Activated CD8-positive, alpha-beta T cell treated with anti-CD3 and anti-CD28 coated beads, Interleukin-2, amount 10 ng/mL, durations not matched to agents 7 days and 5 days (primary cell): Measurements from ENCODE around the gene CDK14. TPM values are rescaled to one million over a fixed set of nuclear protein-coding genes. Genes with fewer than 3 reads are reported as not detected.
"Not testable (repeated sequence)": the region's sequence is repeated elsewhere in the genome, so short reads cannot be mapped to it uniquely, and the experiment has no call there.

Source experiments
- ATAC-seq: fragments of 150-1000 bp; cut with Tn5 transposase; one replicate; pipeline ENCODE4 v1.10.0; 2021; ENCODE audit warnings: moderate library complexity
- CTCF ChIA-PET: fragments of 350-600 bp; sonication (Branson Sonifier 250); formaldehyde crosslinking; loops from one replicate; lab custom pipeline; 2021; ENCODE audit warnings: antibody characterized with exemption; lab: Charles Lee
- POLR2A ChIA-PET: fragments of 350-600 bp; sonication (Branson Sonifier 250); formaldehyde crosslinking; loops from one replicate; lab custom pipeline; 2021; ENCODE audit warnings: antibody characterized with exemption; lab: Charles Lee
- DNase-seq: peaks from one replicate; pipeline ENCODE4 v3.0.0-alpha.2; 2020
- H3K27ac Mint-ChIP-seq: one replicate; pipeline ENCODE4 v1.8.0; 2021; ENCODE audit warnings: mild to moderate bottlenecking, mixed read lengths
- H3K27me3 Mint-ChIP-seq: one replicate; pipeline ENCODE4 v1.8.0; 2021; ENCODE audit warnings: low read depth, mixed read lengths
- H3K36me3 Mint-ChIP-seq: one replicate; pipeline ENCODE4 v1.8.0; 2021; ENCODE audit warnings: low read depth, mixed read lengths
- H3K4me1 Mint-ChIP-seq: one replicate; pipeline ENCODE4 v1.8.0; 2021; ENCODE audit warnings: low read depth, mixed read lengths
- H3K4me3 Mint-ChIP-seq: one replicate; pipeline ENCODE4 v1.8.0; 2021; ENCODE audit warnings: mild to moderate bottlenecking, mixed read lengths
- H3K9me3 Mint-ChIP-seq: one replicate; pipeline ENCODE4 v1.8.0; 2022; ENCODE audit warnings: mixed read lengths; ENCODE audit not compliant: insufficient read depth
- total RNA-seq, 2 experiments: library from RNA; stranded (reverse); gene quantifications; one replicate each; pipeline ENCODE4 v1.2.3, GENCODE V29; 2021

Gene CDK14
- total RNA-seq, 2 experiments from 2014 or later = not detected

DNA sequence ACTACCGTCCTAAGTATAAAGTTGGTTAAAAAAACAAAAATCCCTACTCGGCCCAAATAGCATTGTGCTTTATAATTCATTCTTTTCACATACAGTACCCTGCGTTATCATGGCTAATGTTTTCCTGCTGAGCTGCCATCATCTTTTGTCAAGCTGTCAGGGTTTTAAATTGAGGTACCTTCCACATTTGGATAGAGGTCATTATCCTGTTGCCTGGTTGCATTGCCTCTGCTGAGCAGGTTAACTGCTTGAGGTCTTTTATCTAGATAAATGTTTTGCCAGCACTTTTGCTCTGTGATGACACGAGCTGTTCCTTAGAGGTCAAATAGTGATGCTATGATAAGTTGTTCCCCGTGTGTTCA is 573.7 kb downstream of the CDK14 start:
- Mint-ChIP-seq H3K9me3 (no peaks in the 10 kb centered on the region), H3K27ac (no peak overlapping the region), H3K36me3 (no peaks in the 10 kb centered on the region), H3K4me1 (no peaks in the 10 kb centered on the region), H3K4me3 (no peak overlapping the region), H3K27me3 (no peaks in the 10 kb centered on the region)
- POLR2A ChIA-PET = no interaction called here
- DNase-seq (no peak), ATAC-seq (no peak)
- CTCF ChIA-PET = no interaction called here

DNA sequence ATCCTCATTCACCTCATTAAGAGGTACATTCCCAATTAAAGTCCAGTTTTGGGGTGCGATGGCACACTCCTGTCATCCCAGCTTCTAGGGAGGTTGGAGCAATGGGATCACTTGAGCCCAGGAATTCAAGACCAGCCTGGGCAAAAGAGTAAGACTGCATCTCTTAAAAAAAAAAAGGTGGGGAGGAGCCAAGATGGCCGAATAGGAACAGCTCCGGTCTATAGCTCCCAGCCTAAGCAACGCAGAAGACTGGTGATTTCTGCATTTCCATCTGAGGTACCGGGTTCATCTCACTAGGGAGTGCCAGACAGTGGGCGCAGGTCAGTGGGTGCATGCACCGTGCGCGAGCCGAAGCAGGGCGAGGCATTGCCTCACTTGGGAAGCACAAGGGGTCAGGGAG is 577.1 kb downstream of the CDK14 start:
- POLR2A ChIA-PET, H3K36me3 Mint-ChIP-seq, H3K27ac Mint-ChIP-seq, ATAC-seq, H3K9me3 Mint-ChIP-seq, H3K27me3 Mint-ChIP-seq, H3K4me3 Mint-ChIP-seq, H3K4me1 Mint-ChIP-seq, CTCF ChIA-PET, DNase-seq: not testable (repeated sequence)

DNA sequence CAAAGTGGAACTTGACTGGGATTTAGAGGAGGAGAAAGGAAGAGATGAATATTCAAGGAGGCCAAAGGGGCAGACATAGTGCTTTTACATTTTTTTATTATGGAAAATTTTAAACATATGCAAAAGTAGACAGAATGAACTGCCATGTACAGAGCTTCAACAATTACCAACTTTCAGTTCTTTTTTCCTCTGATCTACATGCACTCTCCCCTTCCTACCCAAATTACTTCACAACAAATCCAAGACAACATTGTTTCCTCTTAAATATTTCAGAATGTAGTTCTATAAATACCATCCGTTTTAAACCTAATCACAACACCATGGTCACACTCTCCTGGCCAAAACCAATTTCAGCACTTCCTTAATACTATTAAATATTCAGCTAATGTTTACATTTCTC is 584.6 kb downstream of the CDK14 start:
- H3K36me3 Mint-ChIP-seq = no peaks in the 10 kb centered on the region
- DNase-seq (no peak), ATAC-seq (no peak)
- ChIA-PET POLR2A (no interaction called here), CTCF (no interaction called here)
- H3K4me1 Mint-ChIP-seq = no peaks in the 10 kb centered on the region
- H3K27me3 Mint-ChIP-seq = no peaks in the 10 kb centered on the region
- H3K4me3 Mint-ChIP-seq = no peak overlapping the region
- no peaks in the 10 kb centered on the region for H3K9me3 Mint-ChIP-seq
- H3K27ac Mint-ChIP-seq = no peak overlapping the region

DNA sequence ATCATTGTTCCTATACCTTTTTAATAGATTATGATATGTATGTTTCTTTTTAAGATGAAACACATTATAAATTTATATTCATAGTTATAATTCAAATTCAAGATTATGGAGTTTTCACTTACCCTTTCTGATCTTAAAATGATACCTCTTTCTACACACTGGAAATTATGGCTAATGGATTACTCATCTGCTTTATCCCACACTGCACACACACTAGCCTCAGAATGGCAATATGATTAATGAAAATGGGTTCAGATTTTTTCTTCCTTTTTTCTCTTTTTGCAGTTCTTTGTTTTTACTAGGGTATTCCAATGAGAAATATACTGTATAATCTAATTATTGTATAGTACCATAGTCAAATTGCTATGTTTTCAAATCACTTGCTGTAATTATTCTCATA is 585.8 kb downstream of the CDK14 start:
- no peaks in the 10 kb centered on the region for H3K27me3 Mint-ChIP-seq
- CTCF ChIA-PET = no interaction called here
- no peak overlapping the region for H3K27ac Mint-ChIP-seq
- ATAC-seq = no peak
- no peak for DNase-seq
- no peaks in the 10 kb centered on the region for H3K4me1 Mint-ChIP-seq
- no peak overlapping the region for H3K4me3 Mint-ChIP-seq
- POLR2A ChIA-PET = no interaction called here
- H3K9me3 Mint-ChIP-seq = no peaks in the 10 kb centered on the region
- H3K36me3 Mint-ChIP-seq = no peaks in the 10 kb centered on the region

DNA sequence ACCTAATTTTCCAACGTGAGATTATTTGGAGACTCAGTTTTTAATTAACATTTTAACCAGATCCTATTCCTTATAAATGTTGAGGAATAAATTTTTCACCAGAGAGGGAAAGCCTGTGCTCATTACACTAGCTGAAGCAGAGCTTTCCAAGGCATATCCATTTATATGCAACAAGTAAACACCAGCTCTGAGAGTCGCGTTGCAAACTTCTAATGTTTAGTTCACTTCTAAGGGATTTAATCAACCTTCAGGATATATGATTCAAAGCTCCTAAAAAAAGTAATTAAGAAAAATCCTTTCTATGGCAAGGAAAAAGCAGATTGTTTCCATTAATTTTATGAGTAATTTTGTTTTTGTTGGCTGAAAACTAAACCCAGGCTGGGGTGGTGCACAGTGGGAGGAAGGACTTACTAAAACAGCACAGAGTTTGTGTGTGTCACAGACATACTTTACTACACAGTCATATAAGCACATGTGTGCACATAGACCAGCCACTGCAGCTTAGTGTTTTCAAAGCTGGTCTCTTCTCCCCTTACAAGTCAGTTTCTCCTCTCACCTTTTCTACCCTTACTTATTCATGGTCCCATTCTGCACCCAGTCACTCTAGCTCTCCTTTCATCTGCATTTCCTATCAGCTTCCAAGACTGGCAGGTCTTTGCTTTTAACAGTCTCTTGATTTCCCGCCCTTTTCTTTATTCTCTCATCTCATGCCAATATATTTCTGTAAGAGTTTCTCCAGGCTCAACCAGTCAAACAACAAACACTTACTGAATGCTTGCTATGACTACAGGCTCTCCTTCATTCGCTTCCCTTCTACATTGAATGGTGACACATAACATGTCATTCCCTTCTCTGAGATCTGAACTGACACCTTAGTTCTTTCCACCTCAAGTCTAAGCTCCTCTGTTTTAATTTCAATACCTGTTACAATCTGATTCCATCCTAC is 587.0 kb downstream of the CDK14 start:
- no peak overlapping the region for H3K27ac Mint-ChIP-seq
- no peaks in the 10 kb centered on the region for H3K9me3 Mint-ChIP-seq
- ATAC-seq (no peak), DNase-seq (no peak)
- H3K27me3 Mint-ChIP-seq = no peaks in the 10 kb centered on the region
- H3K4me3 Mint-ChIP-seq = no peak overlapping the region
- H3K4me1 Mint-ChIP-seq = no peaks in the 10 kb centered on the region
- no peaks in the 10 kb centered on the region for H3K36me3 Mint-ChIP-seq
- ChIA-PET CTCF (no interaction called here), POLR2A (no interaction called here)

DNA sequence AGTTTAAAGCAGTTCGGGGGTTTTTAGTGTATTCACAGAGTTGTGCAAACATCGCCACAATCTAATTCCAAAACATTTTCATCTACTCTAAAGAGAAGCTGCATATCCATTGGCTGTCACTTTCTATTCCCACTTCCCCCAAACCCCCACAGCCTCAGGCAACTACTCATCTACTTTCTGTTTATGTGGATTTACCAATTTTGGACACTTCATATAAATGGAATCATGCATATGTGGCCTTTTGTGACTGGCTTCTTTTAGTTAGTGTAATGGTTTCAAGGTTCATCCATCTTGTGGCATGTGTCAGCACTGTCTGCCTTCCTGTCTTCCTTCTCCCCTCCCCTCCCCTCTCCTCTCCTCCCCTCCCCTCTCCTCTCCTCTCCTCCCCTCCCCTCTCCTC is 589.6 kb downstream of the CDK14 start:
- POLR2A ChIA-PET = no interaction called here
- CTCF ChIA-PET = no interaction called here
- H3K4me3 Mint-ChIP-seq = no peak overlapping the region
- no peaks in the 10 kb centered on the region for H3K9me3 Mint-ChIP-seq
- no peaks in the 10 kb centered on the region for H3K4me1 Mint-ChIP-seq
- no peak for ATAC-seq
- H3K36me3 Mint-ChIP-seq = no peaks in the 10 kb centered on the region
- no peak for DNase-seq
- no peaks in the 10 kb centered on the region for H3K27me3 Mint-ChIP-seq
- no peak overlapping the region for H3K27ac Mint-ChIP-seq

DNA sequence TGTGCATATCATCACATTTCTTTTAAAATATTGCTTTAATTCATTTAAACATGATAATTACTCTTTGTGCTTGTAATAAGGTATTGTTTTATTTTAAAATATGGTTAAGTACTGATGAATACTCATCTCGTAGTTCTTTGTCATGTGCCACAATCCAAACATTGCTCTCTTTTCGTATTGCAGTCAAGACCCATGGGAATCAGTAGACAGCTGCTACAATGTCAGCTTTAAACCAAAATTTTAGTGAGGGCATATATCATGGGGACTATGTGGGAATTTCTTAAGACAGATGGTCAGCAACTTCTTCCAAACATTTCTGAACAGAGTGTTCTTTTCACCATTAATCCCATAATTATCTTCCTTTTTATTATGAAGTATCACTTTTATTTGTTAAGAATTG is 590.9 kb downstream of the CDK14 start:
- ChIA-PET CTCF (no interaction called here), POLR2A (no interaction called here)
- ATAC-seq (no peak), DNase-seq (no peak)
- Mint-ChIP-seq H3K4me1 (no peaks in the 10 kb centered on the region), H3K9me3 (no peaks in the 10 kb centered on the region), H3K27ac (no peak overlapping the region), H3K36me3 (no peaks in the 10 kb centered on the region), H3K27me3 (no peaks in the 10 kb centered on the region), H3K4me3 (no peak overlapping the region)

DNA sequence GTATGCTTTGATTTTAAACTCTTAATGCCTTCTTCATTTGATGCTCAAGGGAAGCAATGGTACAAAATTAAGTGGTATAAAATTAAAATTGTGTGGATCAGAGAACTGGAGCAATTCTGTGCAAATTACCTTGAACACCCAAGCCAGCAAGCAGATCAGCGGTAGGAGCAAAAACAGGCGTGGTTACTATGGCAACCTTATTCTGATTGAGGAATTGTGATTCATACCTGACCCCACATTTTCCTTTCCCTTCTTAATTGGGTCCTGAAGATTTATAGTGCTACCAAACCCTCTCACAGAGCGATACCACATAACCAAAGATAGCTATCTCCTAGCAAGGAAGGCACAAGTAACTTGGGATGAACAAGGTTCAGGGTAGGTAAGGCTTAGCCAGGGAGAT is 595.6 kb downstream of the CDK14 start:
- ATAC-seq (no peak), DNase-seq (no peak)
- Mint-ChIP-seq H3K9me3 (no peaks in the 10 kb centered on the region), H3K4me1 (no peaks in the 10 kb centered on the region), H3K27ac (no peak overlapping the region), H3K36me3 (no peaks in the 10 kb centered on the region), H3K4me3 (no peak overlapping the region), H3K27me3 (no peaks in the 10 kb centered on the region)
- ChIA-PET CTCF (no interaction called here), POLR2A (no interaction called here)

DNA sequence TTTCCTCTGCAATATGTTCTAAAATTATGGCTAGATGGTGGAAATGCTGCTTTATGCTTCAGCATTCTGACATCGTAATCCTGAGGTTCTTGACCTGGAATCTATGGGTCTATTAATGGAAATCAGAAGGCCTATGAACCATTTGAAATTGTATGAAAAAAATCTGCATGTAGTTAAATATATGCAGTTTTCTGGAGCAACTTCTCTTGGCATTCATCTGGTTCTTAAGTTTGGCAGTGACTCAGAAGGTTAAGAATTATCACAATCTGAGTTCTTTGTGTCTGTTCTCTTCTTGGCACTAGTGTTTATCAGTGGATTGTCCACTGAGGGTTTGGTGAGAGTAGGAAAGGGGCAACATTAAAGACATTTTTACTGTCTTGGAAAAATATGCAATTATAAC is 597.0 kb downstream of the CDK14 start:
- H3K36me3 Mint-ChIP-seq = no peaks in the 10 kb centered on the region
- no peak overlapping the region for H3K27ac Mint-ChIP-seq
- POLR2A ChIA-PET = no interaction called here
- H3K27me3 Mint-ChIP-seq = no peaks in the 10 kb centered on the region
- no peak for DNase-seq
- CTCF ChIA-PET = no interaction called here
- H3K9me3 Mint-ChIP-seq = no peaks in the 10 kb centered on the region
- no peak for ATAC-seq
- no peaks in the 10 kb centered on the region for H3K4me1 Mint-ChIP-seq
- no peak overlapping the region for H3K4me3 Mint-ChIP-seq

DNA sequence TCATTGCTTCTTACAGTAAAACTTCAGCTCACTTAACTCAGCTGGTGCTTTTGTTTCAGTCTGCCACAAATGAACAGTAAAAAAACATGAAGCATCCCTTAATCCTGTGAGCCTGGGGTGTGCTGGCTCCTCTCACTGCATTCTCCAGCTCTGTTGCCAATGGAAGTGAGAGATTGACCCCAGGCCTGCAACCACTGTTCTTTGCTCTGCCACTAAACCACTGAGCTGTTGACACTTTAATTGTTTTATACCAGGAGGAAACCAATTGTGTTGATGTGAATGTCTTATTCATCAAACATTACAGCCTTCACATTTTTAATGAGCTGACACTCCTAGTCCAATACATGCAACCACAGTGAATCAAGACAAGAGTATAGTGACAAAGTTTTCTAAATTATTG is 598.7 kb downstream of the CDK14 start:
- Mint-ChIP-seq H3K4me1 (no peaks in the 10 kb centered on the region), H3K27ac (no peak overlapping the region), H3K36me3 (no peaks in the 10 kb centered on the region), H3K9me3 (no peaks in the 10 kb centered on the region), H3K4me3 (no peak overlapping the region), H3K27me3 (no peaks in the 10 kb centered on the region)
- no peak for ATAC-seq
- DNase-seq = no peak
- ChIA-PET POLR2A (no interaction called here), CTCF (no interaction called here)

DNA sequence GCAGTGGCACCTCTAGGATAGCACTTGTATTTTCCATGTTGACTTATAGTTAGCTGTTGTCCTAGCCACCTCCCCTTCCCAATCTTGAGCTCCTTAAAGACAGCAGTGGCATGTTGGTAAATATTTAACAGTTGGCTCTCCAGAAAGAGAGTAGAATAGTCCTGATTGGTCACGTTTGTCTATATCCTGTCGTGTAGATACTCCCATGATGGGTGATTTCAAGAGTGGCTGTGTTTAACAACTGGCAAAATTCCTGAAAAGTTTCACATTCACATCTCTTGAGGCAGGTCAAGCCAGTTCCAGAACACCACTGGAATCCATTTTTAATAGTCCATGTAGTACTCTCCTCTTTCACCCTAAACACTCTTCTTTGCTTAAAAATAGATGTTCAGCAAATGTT is 599.9 kb downstream of the CDK14 start:
- H3K4me1 Mint-ChIP-seq = no peaks in the 10 kb centered on the region
- ChIA-PET CTCF (no interaction called here), POLR2A (no interaction called here)

DNA sequence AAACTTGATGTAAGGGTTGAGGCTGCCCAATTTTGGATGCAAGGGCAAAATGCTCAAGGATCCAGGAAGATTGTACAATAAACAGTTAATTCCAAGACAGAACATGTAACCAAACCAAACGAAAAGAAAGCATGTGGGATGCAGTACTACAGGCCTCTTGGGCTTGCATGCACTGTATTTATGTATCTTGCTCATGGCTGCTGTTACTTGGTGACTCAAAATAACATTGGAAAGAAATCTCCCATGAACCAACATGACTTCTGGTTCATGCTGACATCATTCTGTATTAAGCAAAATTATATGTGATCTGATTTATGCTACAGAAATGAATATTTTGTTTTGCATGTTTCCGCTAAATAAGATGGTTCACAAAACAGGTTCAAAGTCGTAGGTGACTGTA is 602.2 kb downstream of the CDK14 start:
- Mint-ChIP-seq H3K4me1 (no peaks in the 10 kb centered on the region), H3K4me3 (no peak overlapping the region), H3K27ac (no peak overlapping the region), H3K9me3 (no peaks in the 10 kb centered on the region), H3K27me3 (no peaks in the 10 kb centered on the region), H3K36me3 (no peaks in the 10 kb centered on the region)
- CTCF ChIA-PET = no interaction called here
- DNase-seq (no peak), ATAC-seq (no peak)
- POLR2A ChIA-PET = no interaction called here

More for the DNA sequence above, 599.9 kb downstream of the CDK14 start:
- DNase-seq = no peak
- no peak overlapping the region for H3K27ac Mint-ChIP-seq
- no peaks in the 10 kb centered on the region for H3K27me3 Mint-ChIP-seq
- no peak for ATAC-seq
- H3K4me3 Mint-ChIP-seq = no peak overlapping the region
- no peaks in the 10 kb centered on the region for H3K36me3 Mint-ChIP-seq
- no peaks in the 10 kb centered on the region for H3K9me3 Mint-ChIP-seq

DNA sequence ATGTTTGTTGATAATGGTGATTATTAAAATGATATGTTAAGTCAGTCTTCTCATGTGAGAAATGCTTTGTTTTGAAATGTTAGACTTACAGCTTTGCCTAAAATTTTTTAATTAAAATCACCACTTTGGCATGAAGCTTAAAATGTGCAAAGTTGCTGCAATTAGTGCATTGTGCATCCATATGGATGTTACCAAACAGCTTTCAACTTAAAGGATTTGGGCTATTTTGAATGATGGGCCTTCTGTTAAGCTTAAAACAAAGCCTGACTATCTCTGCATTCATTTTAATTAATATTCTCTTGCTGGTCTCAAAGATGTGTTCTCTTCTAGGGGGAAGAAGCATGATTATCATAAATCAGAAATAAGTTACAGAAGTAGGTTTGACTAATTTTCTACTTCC is 603.5 kb downstream of the CDK14 start:
- Mint-ChIP-seq H3K27me3 (no peaks in the 10 kb centered on the region), H3K27ac (no peak overlapping the region), H3K4me3 (no peak overlapping the region), H3K4me1 (no peaks in the 10 kb centered on the region), H3K9me3 (no peaks in the 10 kb centered on the region), H3K36me3 (no peaks in the 10 kb centered on the region)
- ChIA-PET CTCF (no interaction called here), POLR2A (no interaction called here)
- ATAC-seq (no peak), DNase-seq (no peak)
